ENCODE data around the gene PGP.
"Not testable (repeated sequence)": the region's sequence is repeated elsewhere in the genome, so short reads cannot be mapped to it uniquely, and the experiment has no call there.

The PGP gene

DNA sequence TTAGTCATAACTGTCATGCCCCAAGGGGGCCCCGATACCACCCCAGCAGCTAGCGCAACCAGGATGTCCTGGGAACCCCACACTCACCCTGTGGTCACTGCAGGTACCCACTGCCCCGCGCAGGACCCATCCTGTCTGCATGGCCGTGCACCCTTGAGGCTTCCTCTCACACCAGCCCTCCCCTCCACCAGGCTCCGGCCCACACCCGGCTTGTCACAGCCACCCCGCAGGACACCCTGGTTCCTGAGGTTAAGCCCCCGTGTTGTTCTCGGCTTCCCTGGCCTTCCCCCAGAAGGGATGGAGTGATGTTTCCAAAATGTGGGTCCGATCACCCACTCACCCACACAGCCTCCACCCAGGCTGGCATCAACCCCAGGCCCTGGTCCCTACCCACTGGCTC is 29.1 kb upstream of the PGP start:
- Histone ChIP-seq H2AFZ (ENCODE audit: low read length) (no peak overlapping the region), H3K9me2 (replicated peaks; ENCODE audit: insufficient read depth, low read length) (no peaks in the 10 kb centered on the region), H4K20me1 (ENCODE audit: insufficient read depth, low read length) (no peaks in the 10 kb centered on the region), H3F3A (ENCODE audit: insufficient read depth, low read length) (no peaks in the 10 kb centered on the region), H3K27ac (ENCODE audit: low read length) (no peak overlapping the region), H3K27me3 (replicated peaks; ENCODE audit: insufficient read depth, low read length) (no peaks in the 10 kb centered on the region), H3K9me3 (replicated peaks; ENCODE audit: insufficient read depth, low read length) (no peaks in the 10 kb centered on the region), H3K4me1 (ENCODE audit: low read length) (no peaks in the 10 kb centered on the region), H3K4me2 (ENCODE audit: low read depth, low read length) (no peak overlapping the region), H3K9ac (ENCODE audit: low read length) (no peak overlapping the region), H3K36me3 (replicated peaks; ENCODE audit: insufficient read depth, low read length) (peaks cover 5% of the 10 kb centered on the region; the same call in 1 of the 2 replicates), H3K79me2 (ENCODE audit: low read length) (peaks cover 38% of the 10 kb centered on the region), H3K4me3 (ENCODE audit: low read length) (no peak overlapping the region)
- no peak for TF ChIP-seq EZH2 (optimal IDR thresholded peaks at IDR 0.05; ENCODE audit: low read depth, low read length)
- TF ChIP-seq EZH2phosphoT487 (IDR thresholded peaks at IDR 0.05; ENCODE audit: low read length) = no peak
- TF ChIP-seq, protein P1, sequence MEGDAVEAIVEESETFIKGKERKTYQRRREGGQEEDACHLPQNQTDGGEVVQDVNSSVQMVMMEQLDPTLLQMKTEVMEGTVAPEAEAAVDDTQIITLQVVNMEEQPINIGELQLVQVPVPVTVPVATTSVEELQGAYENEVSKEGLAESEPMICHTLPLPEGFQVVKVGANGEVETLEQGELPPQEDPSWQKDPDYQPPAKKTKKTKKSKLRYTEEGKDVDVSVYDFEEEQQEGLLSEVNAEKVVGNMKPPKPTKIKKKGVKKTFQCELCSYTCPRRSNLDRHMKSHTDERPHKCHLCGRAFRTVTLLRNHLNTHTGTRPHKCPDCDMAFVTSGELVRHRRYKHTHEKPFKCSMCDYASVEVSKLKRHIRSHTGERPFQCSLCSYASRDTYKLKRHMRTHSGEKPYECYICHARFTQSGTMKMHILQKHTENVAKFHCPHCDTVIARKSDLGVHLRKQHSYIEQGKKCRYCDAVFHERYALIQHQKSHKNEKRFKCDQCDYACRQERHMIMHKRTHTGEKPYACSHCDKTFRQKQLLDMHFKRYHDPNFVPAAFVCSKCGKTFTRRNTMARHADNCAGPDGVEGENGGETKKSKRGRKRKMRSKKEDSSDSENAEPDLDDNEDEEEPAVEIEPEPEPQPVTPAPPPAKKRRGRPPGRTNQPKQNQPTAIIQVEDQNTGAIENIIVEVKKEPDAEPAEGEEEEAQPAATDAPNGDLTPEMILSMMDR (IDR thresholded peaks at IDR 0.05; ENCODE audit: low read length) = no peak
- no peak for DNase-seq

DNA sequence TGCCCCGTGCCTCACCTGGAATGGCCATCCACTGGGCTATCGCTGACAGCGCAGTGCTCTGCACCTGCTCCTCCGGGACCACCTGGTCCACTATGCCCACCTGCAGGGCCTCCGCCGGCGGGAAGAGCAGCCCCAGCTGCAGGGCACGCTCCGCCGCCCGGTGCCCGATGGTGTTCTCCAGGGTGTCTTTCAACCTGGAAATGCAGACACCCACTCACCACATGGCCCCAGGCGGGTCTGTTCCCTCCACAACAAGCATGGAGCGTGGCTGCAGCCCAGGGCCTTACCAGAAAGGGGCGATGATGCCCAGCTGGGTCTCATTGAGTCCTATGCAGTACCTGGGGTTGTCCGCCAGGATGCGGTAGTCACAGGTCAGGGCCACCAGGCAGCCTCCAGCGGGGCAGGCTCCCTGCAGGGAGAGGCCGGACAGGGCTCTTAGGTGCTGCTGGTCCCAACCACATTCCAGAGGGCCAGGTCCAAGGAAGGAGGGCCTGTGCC is 28.4 kb upstream of the PGP start:
- H3K27me3 ChIP-seq (replicated peaks; ENCODE audit: insufficient read depth, low read length) = no peaks in the 10 kb centered on the region
- H3F3A ChIP-seq (ENCODE audit: insufficient read depth, low read length) = no peaks in the 10 kb centered on the region
- peaks cover 31% of the 10 kb centered on the region for H3K79me2 ChIP-seq (ENCODE audit: low read length)
- no peaks in the 10 kb centered on the region for H4K20me1 ChIP-seq (ENCODE audit: insufficient read depth, low read length)
- no peak overlapping the region for H3K4me3 ChIP-seq (ENCODE audit: low read length)
- H3K4me1 ChIP-seq (ENCODE audit: low read length) = no peaks in the 10 kb centered on the region
- no peak overlapping the region for H3K27ac ChIP-seq (ENCODE audit: low read length)
- no peaks in the 10 kb centered on the region for H3K9me2 ChIP-seq (replicated peaks; ENCODE audit: insufficient read depth, low read length)
- DNase-seq = no peak
- H3K36me3 ChIP-seq (replicated peaks; ENCODE audit: insufficient read depth, low read length) = peaks cover 5% of the 10 kb centered on the region; the same call in 1 of the 2 replicates
- no peaks in the 10 kb centered on the region for H3K9me3 ChIP-seq (replicated peaks; ENCODE audit: insufficient read depth, low read length)
- no peak overlapping the region for H3K9ac ChIP-seq (ENCODE audit: low read length)
- H2AFZ ChIP-seq (ENCODE audit: low read length) = no peak overlapping the region
- TF ChIP-seq EZH2phosphoT487 (IDR thresholded peaks at IDR 0.05; ENCODE audit: low read length) (no peak), EZH2 (optimal IDR thresholded peaks at IDR 0.05; ENCODE audit: low read depth, low read length) (no peak)
- TF ChIP-seq, protein P1 (IDR thresholded peaks at IDR 0.05; ENCODE audit: low read length) = no peak
- H3K4me2 ChIP-seq (ENCODE audit: low read depth, low read length) = no peak overlapping the region

DNA sequence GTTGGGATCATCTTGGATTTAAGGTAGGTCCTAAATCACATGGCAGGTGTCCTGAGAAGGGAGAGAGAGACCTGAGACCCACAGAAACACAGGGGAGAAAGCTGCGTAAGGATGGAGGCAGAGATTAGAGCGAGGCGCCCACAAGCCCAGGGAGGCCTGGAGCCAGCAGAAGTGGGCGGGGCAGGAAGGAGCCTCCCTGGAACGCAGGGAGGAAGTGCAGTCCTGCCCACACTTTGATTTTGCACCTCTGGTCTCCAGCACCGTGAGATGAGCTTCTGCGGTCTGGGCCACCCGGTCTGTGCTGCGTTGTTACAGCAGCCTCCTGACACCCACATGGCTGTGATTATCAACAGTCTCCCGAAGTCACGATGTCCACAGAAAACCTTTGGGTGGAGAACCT is 28.0 kb upstream of the PGP start:
- H2AFZ ChIP-seq (ENCODE audit: low read length) = no peak overlapping the region
- no peaks in the 10 kb centered on the region for H3K9me2 ChIP-seq (replicated peaks; ENCODE audit: insufficient read depth, low read length)
- H3K4me1 ChIP-seq (ENCODE audit: low read length) = no peaks in the 10 kb centered on the region
- H3K27ac ChIP-seq (ENCODE audit: low read length) = no peak overlapping the region
- H4K20me1 ChIP-seq (ENCODE audit: insufficient read depth, low read length) = no peaks in the 10 kb centered on the region
- no peak overlapping the region for H3K4me2 ChIP-seq (ENCODE audit: low read depth, low read length)
- H3K79me2 ChIP-seq (ENCODE audit: low read length) = peaks cover 26% of the 10 kb centered on the region
- TF ChIP-seq, protein P1 (IDR thresholded peaks at IDR 0.05; ENCODE audit: low read length) = no peak
- TF ChIP-seq EZH2 (optimal IDR thresholded peaks at IDR 0.05; ENCODE audit: low read depth, low read length) = no peak
- TF ChIP-seq EZH2phosphoT487 (IDR thresholded peaks at IDR 0.05; ENCODE audit: low read length) = no peak
- H3K4me3 ChIP-seq (ENCODE audit: low read length) = no peak overlapping the region
- H3K9ac ChIP-seq (ENCODE audit: low read length) = no peak overlapping the region
- H3K9me3 ChIP-seq (replicated peaks; ENCODE audit: insufficient read depth, low read length) = no peaks in the 10 kb centered on the region
- no peak for DNase-seq
- H3F3A ChIP-seq (ENCODE audit: insufficient read depth, low read length) = no peaks in the 10 kb centered on the region
- peaks cover 5% of the 10 kb centered on the region; the same call in 1 of the 2 replicates for H3K36me3 ChIP-seq (replicated peaks; ENCODE audit: insufficient read depth, low read length)
- no peaks in the 10 kb centered on the region for H3K27me3 ChIP-seq (replicated peaks; ENCODE audit: insufficient read depth, low read length)

DNA sequence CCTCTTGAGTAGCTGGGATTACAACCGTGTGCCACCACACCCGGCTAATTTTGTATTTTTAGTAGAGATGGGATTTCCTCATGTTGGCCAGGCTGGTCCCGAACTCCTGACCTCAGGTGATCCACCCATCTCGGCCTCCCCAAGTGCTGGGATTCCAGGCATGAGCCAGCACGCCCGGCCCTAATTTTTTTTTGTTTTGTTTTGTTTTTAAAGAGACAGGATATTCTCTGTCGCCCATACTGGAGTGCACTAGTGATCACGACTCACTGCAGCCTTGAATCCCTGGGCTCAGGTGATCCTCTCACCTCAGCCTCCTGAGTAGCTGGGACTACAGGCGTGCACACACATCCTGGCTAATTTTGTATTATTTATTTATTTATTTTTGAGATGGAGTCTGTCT is 25.7 kb upstream of the PGP start:
- not testable (repeated sequence) for H3K79me2 ChIP-seq (ENCODE audit: low read length); H4K20me1 ChIP-seq (ENCODE audit: insufficient read depth, low read length); H3K27me3 ChIP-seq (replicated peaks; ENCODE audit: insufficient read depth, low read length); H3K9ac ChIP-seq (ENCODE audit: low read length); H3K4me1 ChIP-seq (ENCODE audit: low read length); H3K9me2 ChIP-seq (replicated peaks; ENCODE audit: insufficient read depth, low read length); H3F3A ChIP-seq (ENCODE audit: insufficient read depth, low read length); H3K4me3 ChIP-seq (ENCODE audit: low read length); H3K9me3 ChIP-seq (replicated peaks; ENCODE audit: insufficient read depth, low read length); DNase-seq; H3K36me3 ChIP-seq (replicated peaks; ENCODE audit: insufficient read depth, low read length); H3K27ac ChIP-seq (ENCODE audit: low read length); H2AFZ ChIP-seq (ENCODE audit: low read length); H3K4me2 ChIP-seq (ENCODE audit: low read depth, low read length)

All from MM.1S (cell line).